DOHH2 (cell line): Measurements from ENCODE around the gene KLHL26.
A peak's percentile ranks its signal among the peaks of the same experiment; 100 is the strongest.

Experiments
- H3F3A ChIP-seq: fragments of 200-600 bp; sonication (generic), shearing (Covaris generic); 2 replicates; pipeline ENCODE4 v1.6.0; 2016; ENCODE audit warnings: antibody characterized with exemption, mild to moderate bottlenecking; ENCODE audit not compliant: control insufficient read depth, insufficient read depth
- H3K27ac ChIP-seq: fragments of 200-600 bp; sonication (generic); 2 replicates; pipeline ENCODE4 v1.5.1; 2014; ENCODE audit warnings: low read depth, mild to moderate bottlenecking, low read length, moderate library complexity
- H3K27me3 ChIP-seq: fragments of 200-600 bp; sonication (generic); 2 replicates; pipeline ENCODE4 v1.6.1; 2014; ENCODE audit warnings: mild to moderate bottlenecking, low read length, mixed read lengths; ENCODE audit not compliant: control insufficient read depth
- H3K36me3 ChIP-seq: fragments of 200-600 bp; sonication (generic); 2 replicates; pipeline ENCODE4 v1.6.1; 2014; ENCODE audit warnings: mild to moderate bottlenecking, low read length, moderate library complexity, mixed read lengths; ENCODE audit not compliant: control insufficient read depth
- H3K4me1 ChIP-seq: fragments of 200-600 bp; sonication (generic); 2 replicates; pipeline ENCODE4 v1.6.1; 2014; ENCODE audit warnings: mild to moderate bottlenecking, low read length, mixed read lengths; ENCODE audit not compliant: control insufficient read depth
- H3K4me2 ChIP-seq: fragments of 200-600 bp; sonication (generic); 2 replicates; pipeline ENCODE4 v1.6.0; 2014; ENCODE audit warnings: mild to moderate bottlenecking, low read length, moderate library complexity
- H3K4me3 ChIP-seq: fragments of 200-600 bp; sonication (generic); 2 replicates; pipeline ENCODE4 v1.5.1; 2014; ENCODE audit warnings: mild to moderate bottlenecking, low read length, mixed read lengths
- H3K79me2 ChIP-seq: fragments of 200-600 bp; sonication (generic); 2 replicates; pipeline ENCODE4 v1.6.1; 2014; ENCODE audit warnings: mild to moderate bottlenecking, low read length, mixed read lengths; ENCODE audit not compliant: control insufficient read depth
- H3K9me2 ChIP-seq: fragments of 200-600 bp; sonication (generic); replicated peaks from 2 replicates; pipeline ENCODE4 v1.6.1; 2014; ENCODE audit warnings: mild to moderate bottlenecking, low read length, mixed read lengths; ENCODE audit not compliant: control insufficient read depth
- H3K9me3 ChIP-seq: fragments of 200-600 bp; sonication (generic); 2 replicates; pipeline ENCODE4 v1.6.1; 2014; ENCODE audit warnings: antibody characterized with exemption, low read length, mixed read lengths; ENCODE audit not compliant: control insufficient read depth, insufficient read depth
- H4K20me1 ChIP-seq: fragments of 200-600 bp; sonication (generic); 2 replicates; pipeline ENCODE4 v1.6.0; 2014; ENCODE audit warnings: low read depth, mild to moderate bottlenecking, antibody characterized with exemption, low read length, moderate library complexity; ENCODE audit not compliant: control insufficient read depth, insufficient read depth
- CTCF ChIP-seq: fragments of 200-600 bp; sonication (generic); IDR thresholded peaks from one replicate; pipeline ENCODE4 v1.5.1; 2014; ENCODE audit warnings: antibody characterized with exemption, mild to moderate bottlenecking, low read depth, low read length; ENCODE audit not compliant: poor library complexity, severe bottlenecking
- EZH2phosphoT487 ChIP-seq: fragments of 200-600 bp; sonication (generic); IDR thresholded peaks from 2 replicates; pipeline ENCODE4 v1.6.1; 2017; ENCODE audit warnings: borderline replicate concordance, mild to moderate bottlenecking, antibody characterized with exemption, low read length, moderate library complexity, mixed read lengths

Gene KLHL26

DNA sequence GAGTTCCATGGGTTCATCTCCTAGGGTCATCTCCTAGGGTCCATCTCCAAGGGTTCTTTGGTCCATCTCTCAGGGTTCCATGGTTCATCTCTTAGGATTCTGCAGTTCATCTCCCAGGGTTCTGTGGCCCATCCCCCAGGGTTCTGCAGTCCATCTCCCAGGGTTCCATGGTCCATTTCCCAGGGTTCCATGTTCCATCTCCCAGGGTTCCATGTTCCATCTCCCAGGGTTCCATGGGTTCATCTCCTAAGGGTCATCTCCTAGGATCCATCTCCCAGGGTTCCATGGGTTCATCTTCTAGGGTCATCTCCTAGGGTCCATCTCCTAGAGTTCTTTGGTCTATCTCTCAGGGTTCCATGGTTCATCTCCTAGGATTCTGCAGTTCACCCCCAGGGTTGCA, 19.3 kb upstream of the KLHL26 start:
- H3K36me3 ChIP-seq, result no peaks in the 10 kb centered on the region
- no peak overlapping the region for H3K27ac ChIP-seq
- H3K27me3 ChIP-seq, result peaks cover 29% of the 10 kb centered on the region
- no peak overlapping the region for H3K4me3 ChIP-seq
- TF ChIP-seq CTCF, result no peak
- no peak for TF ChIP-seq EZH2phosphoT487
- H4K20me1 ChIP-seq, result no peaks in the 10 kb centered on the region
- H3K4me1 ChIP-seq, result peaks cover 30% of the 10 kb centered on the region
- H3K79me2 ChIP-seq, result no peaks in the 10 kb centered on the region
- no peaks in the 10 kb centered on the region for H3K9me2 ChIP-seq
- no peaks in the 10 kb centered on the region for H3K9me3 ChIP-seq
- no peak overlapping the region for H3K4me2 ChIP-seq
- peaks cover 6% of the 10 kb centered on the region for H3F3A ChIP-seq

- no peak overlapping the region for H3K27ac ChIP-seq
- no peak overlapping the region for H3K4me2 ChIP-seq
- no peaks in the 10 kb centered on the region for H3K9me3 ChIP-seq
- no peaks in the 10 kb centered on the region for H4K20me1 ChIP-seq
- H3K27me3 ChIP-seq, result peaks cover 23% of the 10 kb centered on the region
- peaks cover 8% of the 10 kb centered on the region for H3F3A ChIP-seq
- H3K9me2 ChIP-seq, result no peaks in the 10 kb centered on the region
- no peaks in the 10 kb centered on the region for H3K36me3 ChIP-seq
- peaks cover 28% of the 10 kb centered on the region for H3K4me1 ChIP-seq
- H3K4me3 ChIP-seq, result no peak overlapping the region
- TF ChIP-seq CTCF (no peak), EZH2phosphoT487 (no peak)
- no peaks in the 10 kb centered on the region for H3K79me2 ChIP-seq
These were observed 18.6 kb upstream of the KLHL26 start for GRCh38 chr19:18618236-18618635.

GRCh38 chr19:18620311-18620710, 16.5 kb upstream of the KLHL26 start:
- peaks cover 5% of the 10 kb centered on the region for H3K27me3 ChIP-seq
- no peaks in the 10 kb centered on the region for H3K79me2 ChIP-seq
- no peaks in the 10 kb centered on the region for H3K36me3 ChIP-seq
- H3K4me3 ChIP-seq, result no peak overlapping the region
- H3K4me2 ChIP-seq, result peak overlapping the region; percentile 59; the same call in 1 of the 2 replicates
- no peaks in the 10 kb centered on the region for H3K9me3 ChIP-seq
- TF ChIP-seq CTCF (no peak), EZH2phosphoT487 (no peak)
- H3F3A ChIP-seq, result peaks cover 8% of the 10 kb centered on the region
- H3K4me1 ChIP-seq, result peaks cover 28% of the 10 kb centered on the region
- H4K20me1 ChIP-seq, result no peaks in the 10 kb centered on the region
- H3K27ac ChIP-seq, result no peak overlapping the region
- no peaks in the 10 kb centered on the region for H3K9me2 ChIP-seq

GRCh38 chr19:18620902-18621301, 15.9 kb upstream of the KLHL26 start:
- Histone ChIP-seq H3K79me2 (no peaks in the 10 kb centered on the region), H3K9me2 (no peaks in the 10 kb centered on the region), H3F3A (peaks cover 8% of the 10 kb centered on the region), H4K20me1 (no peaks in the 10 kb centered on the region), H3K36me3 (no peaks in the 10 kb centered on the region), H3K4me1 (peaks cover 28% of the 10 kb centered on the region), H3K27ac (peak overlapping the region; percentile 53), H3K27me3 (peaks cover 2% of the 10 kb centered on the region; the same call in 1 of the 2 replicates), H3K9me3 (no peaks in the 10 kb centered on the region), H3K4me2 (peak overlapping the region; percentile 59), H3K4me3 (peak overlapping the region; percentile 42)
- no peak for TF ChIP-seq CTCF
- no peak for TF ChIP-seq EZH2phosphoT487
